DMS153 (cell line): ENCODE measurements around the gene ACER1.
"Not testable (repeated sequence)": the region's sequence is repeated elsewhere in the genome, so short reads cannot be mapped to it uniquely, and the experiment has no call there.

Experiments
- DNase-seq: peaks from one replicate; lab custom pipeline; 2025; lab: John Stamatoyannopoulos, UW

Gene ACER1

GRCh38 chr19:6357174-6357573 is 23.8 kb upstream of the ACER1 start:
- DNase-seq: no peak

GRCh38 chr19:6355321-6356040 is 22.1 kb upstream of the ACER1 start:
- DNase-seq: not testable (repeated sequence)

GRCh38 chr19:6354098-6354674 is 20.8 kb upstream of the ACER1 start:
- DNase-seq: no peak

- DNase-seq: no peak
Observed at GRCh38 chr19:6352381-6353165, 19.2 kb upstream of the ACER1 start.

- no peak for DNase-seq
Observed at GRCh38 chr19:6350688-6351087, 17.3 kb upstream of the ACER1 start.

GRCh38 chr19:6349271-6349670 is 15.9 kb upstream of the ACER1 start:
- DNase-seq: not testable (repeated sequence)

- no peak for DNase-seq
Observed at GRCh38 chr19:6343462-6343861, 10.1 kb upstream of the ACER1 start.

GRCh38 chr19:6340493-6341201 is 7.2 kb upstream of the ACER1 start:
- DNase-seq: no peak

GRCh38 chr19:6334490-6335285 is 1.3 kb upstream of the ACER1 start:
- no peak for DNase-seq

GRCh38 chr19:6326815-6327214 is 6.6 kb downstream of the ACER1 start:
- no peak for DNase-seq

GRCh38 chr19:6325614-6326013 is 7.8 kb downstream of the ACER1 start:
- DNase-seq: no peak

- no peak for DNase-seq
Observed at GRCh38 chr19:6324757-6325156, 8.7 kb downstream of the ACER1 start.

- DNase-seq: no peak
Observed at GRCh38 chr19:6322284-6322683, 11.1 kb downstream of the ACER1 start.

GRCh38 chr19:6319376-6319775 is 14.0 kb downstream of the ACER1 start:
- DNase-seq: no peak

GRCh38 chr19:6318772-6319171 is 14.6 kb downstream of the ACER1 start:
- DNase-seq: no peak

- not testable (repeated sequence) for DNase-seq
Observed at GRCh38 chr19:6315646-6316045, 17.8 kb downstream of the ACER1 start.

GRCh38 chr19:6313398-6313969 is 19.9 kb downstream of the ACER1 start:
- DNase-seq: no peak

- no peak for DNase-seq
Observed at GRCh38 chr19:6312018-6312417, 21.4 kb downstream of the ACER1 start.

- no peak for DNase-seq
Observed at GRCh38 chr19:6298413-6298812, 35.0 kb downstream of the ACER1 start.

- no peak for DNase-seq
Observed at GRCh38 chr19:6297202-6297601, 36.2 kb downstream of the ACER1 start.

- no peak for DNase-seq
Observed at GRCh38 chr19:6292006-6292405, 41.4 kb downstream of the ACER1 start.
